Chondrocyte (in vitro differentiated cells): ENCODE data around the gene LTBP1. TPM values are rescaled to one million over a fixed set of nuclear protein-coding genes. Genes with fewer than 3 reads are reported as not detected.

Experiments
- DNase-seq: peaks from one replicate; pipeline ENCODE4 v3.0.0; 2021; ENCODE audit warnings: mixed read lengths, low spot score
- H3K27ac Mint-ChIP-seq: one replicate; pipeline ENCODE4 v1.8.0; 2021; ENCODE audit warnings: mild to moderate bottlenecking, moderate library complexity, mixed read lengths; ENCODE audit not compliant: unreplicated experiment
- H3K27me3 Mint-ChIP-seq: 2 replicates; pipeline ENCODE4 v1.8.0; 2021; ENCODE audit warnings: low read depth, mixed read lengths
- H3K36me3 Mint-ChIP-seq: 2 replicates; pipeline ENCODE4 v1.8.0; 2021; ENCODE audit warnings: low read depth, mixed read lengths
- H3K4me1 Mint-ChIP-seq: 2 replicates; pipeline ENCODE4 v1.8.0; 2021; ENCODE audit warnings: low read depth, mild to moderate bottlenecking, mixed read lengths
- H3K4me3 Mint-ChIP-seq: one replicate; pipeline ENCODE4 v1.8.0; 2021; ENCODE audit warnings: mild to moderate bottlenecking, moderate library complexity, mixed read lengths; ENCODE audit not compliant: unreplicated experiment
- H3K9me3 Mint-ChIP-seq: 2 replicates; pipeline ENCODE4 v1.8.0; 2021; ENCODE audit warnings: low read depth, mixed read lengths
- total RNA-seq: library from RNA; stranded (reverse); gene quantifications from 3 replicates; pipeline ENCODE4 v1.2.1, GENCODE V29; 2021
- TF ChIP-seq, protein P1 (sequence below): fragments of 200-600 bp; sonication (generic); IDR thresholded peaks from 2 replicates; pipeline ENCODE4 v1.5.0; 2021; ENCODE audit warnings: antibody characterized with exemption, mild to moderate bottlenecking, moderate library complexity

LTBP1 gene
- total RNA-seq, 1 donor from 2014 or later = 398 TPM

DNA sequence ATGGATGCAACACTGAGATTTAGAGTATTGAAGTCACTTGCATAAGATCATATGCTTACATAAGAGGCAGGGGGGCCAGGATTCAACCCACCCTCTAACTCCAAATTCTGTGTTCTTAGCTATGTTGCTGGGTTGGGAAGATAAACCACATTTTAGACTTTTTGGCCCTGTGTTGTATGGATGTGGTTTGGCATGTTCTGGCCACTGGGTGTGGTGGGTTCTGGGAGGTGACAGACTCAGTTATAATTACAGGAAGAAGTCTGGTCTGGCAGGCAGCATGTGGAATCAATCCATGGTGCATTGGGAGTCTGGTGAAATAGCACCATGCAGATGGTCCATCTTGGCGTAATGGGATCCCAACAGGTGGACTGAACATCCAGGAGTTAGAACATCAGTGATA is 138.9 kb downstream of the LTBP1 start:
- peaks cover 3% of the 10 kb centered on the region for H3K36me3 Mint-ChIP-seq
- peaks cover 38% of the 10 kb centered on the region for H3K4me1 Mint-ChIP-seq
- no peak overlapping the region for H3K4me3 Mint-ChIP-seq
- H3K27me3 Mint-ChIP-seq = no peaks in the 10 kb centered on the region
- peaks cover 2% of the 10 kb centered on the region for H3K9me3 Mint-ChIP-seq
- TF ChIP-seq, protein P1, sequence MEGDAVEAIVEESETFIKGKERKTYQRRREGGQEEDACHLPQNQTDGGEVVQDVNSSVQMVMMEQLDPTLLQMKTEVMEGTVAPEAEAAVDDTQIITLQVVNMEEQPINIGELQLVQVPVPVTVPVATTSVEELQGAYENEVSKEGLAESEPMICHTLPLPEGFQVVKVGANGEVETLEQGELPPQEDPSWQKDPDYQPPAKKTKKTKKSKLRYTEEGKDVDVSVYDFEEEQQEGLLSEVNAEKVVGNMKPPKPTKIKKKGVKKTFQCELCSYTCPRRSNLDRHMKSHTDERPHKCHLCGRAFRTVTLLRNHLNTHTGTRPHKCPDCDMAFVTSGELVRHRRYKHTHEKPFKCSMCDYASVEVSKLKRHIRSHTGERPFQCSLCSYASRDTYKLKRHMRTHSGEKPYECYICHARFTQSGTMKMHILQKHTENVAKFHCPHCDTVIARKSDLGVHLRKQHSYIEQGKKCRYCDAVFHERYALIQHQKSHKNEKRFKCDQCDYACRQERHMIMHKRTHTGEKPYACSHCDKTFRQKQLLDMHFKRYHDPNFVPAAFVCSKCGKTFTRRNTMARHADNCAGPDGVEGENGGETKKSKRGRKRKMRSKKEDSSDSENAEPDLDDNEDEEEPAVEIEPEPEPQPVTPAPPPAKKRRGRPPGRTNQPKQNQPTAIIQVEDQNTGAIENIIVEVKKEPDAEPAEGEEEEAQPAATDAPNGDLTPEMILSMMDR = no peak
- H3K27ac Mint-ChIP-seq = peak overlapping the region; percentile 18
- DNase-seq = no peak

DNA sequence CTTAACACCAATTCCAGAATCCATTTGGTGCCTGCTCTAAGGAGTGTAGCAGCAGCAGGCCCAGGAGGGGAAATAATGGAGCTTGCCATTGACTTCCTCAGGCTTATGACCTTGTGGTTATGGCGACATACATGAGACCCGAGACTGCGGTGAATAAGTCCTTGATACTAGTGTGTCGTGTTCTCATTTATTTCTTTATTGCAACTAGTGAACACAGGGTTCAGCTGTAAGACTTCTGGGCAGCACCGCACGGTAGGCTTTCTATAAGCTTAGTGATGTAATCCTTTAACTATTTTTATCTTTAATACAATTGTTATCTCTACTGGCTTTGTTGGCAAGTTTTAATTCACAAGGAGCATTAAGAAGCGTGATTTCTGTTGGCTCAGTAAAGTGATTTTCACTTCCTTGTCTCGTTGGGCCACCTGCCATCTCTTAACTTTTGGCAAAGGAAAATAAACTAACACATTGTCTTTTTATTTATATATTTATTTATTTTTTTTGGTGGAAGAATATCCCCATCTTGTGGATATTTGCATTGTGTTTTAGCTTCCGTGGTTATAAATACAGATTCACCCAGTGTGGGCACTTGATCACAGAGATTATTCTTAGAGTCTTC is 139.8 kb downstream of the LTBP1 start:
- Mint-ChIP-seq H3K9me3 (peaks cover 2% of the 10 kb centered on the region), H3K27ac (no peak overlapping the region), H3K36me3 (peaks cover 3% of the 10 kb centered on the region), H3K27me3 (no peaks in the 10 kb centered on the region), H3K4me3 (no peak overlapping the region), H3K4me1 (peaks cover 42% of the 10 kb centered on the region)
- no peak for DNase-seq
- TF ChIP-seq, protein P1 = peak; percentile 54

DNA sequence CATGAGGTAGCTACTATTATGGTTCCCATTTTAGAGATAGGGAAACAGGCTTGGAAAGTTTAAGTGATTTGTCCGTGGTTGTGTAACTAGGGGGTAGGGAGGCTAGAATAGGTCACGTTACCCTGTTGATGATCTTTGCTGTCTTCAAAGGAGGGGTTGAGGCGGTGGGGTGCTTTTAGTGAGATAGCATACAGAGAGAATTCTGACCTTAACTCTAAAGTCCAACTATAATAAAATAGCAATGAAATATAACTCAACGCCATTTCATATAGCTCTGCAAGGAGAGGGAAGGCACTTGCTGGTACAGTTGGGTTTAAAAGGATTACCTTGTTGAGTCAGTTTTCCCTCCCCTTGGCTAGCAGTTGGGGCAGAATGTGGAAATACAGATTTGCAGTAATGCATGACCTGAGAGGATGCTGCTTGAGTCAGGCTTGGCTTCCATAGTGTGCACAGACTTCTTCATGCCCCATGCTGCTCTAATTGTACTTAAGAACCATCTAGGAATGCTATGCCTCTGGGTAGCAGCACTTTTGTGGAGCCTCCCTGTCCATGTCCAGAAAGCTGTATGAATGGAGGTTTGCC is 143.9 kb downstream of the LTBP1 start:
- Mint-ChIP-seq H3K4me1 (peaks cover 36% of the 10 kb centered on the region), H3K4me3 (no peak overlapping the region), H3K27ac (no peak overlapping the region), H3K27me3 (no peaks in the 10 kb centered on the region), H3K9me3 (peaks cover 2% of the 10 kb centered on the region), H3K36me3 (no peaks in the 10 kb centered on the region)
- DNase-seq = no peak
- TF ChIP-seq, protein P1 = no peak

DNA sequence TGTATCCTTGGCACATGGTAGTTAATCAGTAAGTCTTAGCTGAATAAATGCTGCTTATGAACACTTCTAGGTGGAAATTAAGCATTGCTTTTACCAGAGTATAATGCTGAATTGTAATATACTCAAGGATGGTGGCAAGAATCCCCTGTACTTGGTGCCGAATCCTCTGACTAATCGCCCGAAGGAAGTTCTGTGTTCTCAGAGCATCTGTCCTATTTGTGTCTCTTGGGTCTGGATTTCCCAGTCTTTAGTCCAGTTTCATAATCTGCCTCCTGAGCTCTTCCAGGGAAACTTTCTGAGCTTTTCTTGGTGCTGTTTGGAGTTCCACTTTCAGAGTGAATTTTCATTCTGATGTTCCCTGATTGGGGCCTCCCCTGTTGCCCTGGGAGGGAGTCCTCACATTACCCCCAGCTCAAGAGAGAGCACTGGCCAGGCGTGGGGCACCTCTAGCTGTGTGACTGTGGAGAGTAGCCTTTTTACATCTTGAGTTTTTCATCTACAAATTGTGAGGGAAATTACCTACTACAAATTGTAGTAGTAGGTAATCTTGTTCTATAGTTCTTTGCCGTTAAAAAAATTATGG is 144.9 kb downstream of the LTBP1 start:
- Mint-ChIP-seq H3K4me1 (peaks cover 26% of the 10 kb centered on the region), H3K9me3 (peaks cover 5% of the 10 kb centered on the region), H3K36me3 (peaks cover 2% of the 10 kb centered on the region), H3K27me3 (no peaks in the 10 kb centered on the region), H3K27ac (no peak overlapping the region), H3K4me3 (no peak overlapping the region)
- DNase-seq = no peak
- TF ChIP-seq, protein P1 = no peak

DNA sequence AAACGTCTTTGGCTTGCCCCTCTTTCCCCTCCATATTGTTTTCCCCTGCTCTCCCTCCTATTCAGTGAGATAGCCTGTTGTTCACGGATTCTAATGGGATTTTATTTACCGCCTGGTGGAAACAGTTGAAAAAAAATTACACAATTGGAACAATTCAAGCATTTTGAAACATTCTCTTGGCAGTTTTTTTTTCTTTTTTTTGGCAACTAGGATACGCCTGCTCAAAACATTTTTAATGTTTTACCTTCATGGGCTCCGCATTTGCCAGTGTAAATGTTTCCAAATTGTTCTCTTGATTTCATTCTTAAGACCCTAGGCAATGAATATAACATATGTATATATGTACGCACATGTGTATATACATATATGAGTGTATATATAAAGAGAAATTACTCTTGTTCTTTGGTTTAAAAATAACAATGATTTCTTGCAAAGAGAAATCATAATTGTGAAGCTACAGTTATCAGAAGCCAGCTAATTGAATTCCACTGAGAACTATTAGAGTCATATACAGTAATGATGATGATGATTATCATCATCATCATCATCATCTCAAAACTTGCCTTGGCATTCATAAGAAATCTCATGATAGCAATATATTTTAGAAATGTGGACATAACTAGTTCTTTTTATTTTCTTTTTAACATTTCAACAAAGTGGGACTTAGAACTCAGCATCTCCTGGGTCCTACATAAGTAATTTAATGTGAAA is 146.7 kb downstream of the LTBP1 start:
- DNase-seq = no peak
- peaks cover 2% of the 10 kb centered on the region for H3K36me3 Mint-ChIP-seq
- no peak overlapping the region for H3K4me3 Mint-ChIP-seq
- no peaks in the 10 kb centered on the region for H3K27me3 Mint-ChIP-seq
- H3K4me1 Mint-ChIP-seq = peaks cover 18% of the 10 kb centered on the region
- TF ChIP-seq, protein P1 = no peak
- H3K27ac Mint-ChIP-seq = no peak overlapping the region
- peaks cover 4% of the 10 kb centered on the region for H3K9me3 Mint-ChIP-seq
